ENCODE results near the gene KCNAB3.

KCNAB3 gene

DNA sequence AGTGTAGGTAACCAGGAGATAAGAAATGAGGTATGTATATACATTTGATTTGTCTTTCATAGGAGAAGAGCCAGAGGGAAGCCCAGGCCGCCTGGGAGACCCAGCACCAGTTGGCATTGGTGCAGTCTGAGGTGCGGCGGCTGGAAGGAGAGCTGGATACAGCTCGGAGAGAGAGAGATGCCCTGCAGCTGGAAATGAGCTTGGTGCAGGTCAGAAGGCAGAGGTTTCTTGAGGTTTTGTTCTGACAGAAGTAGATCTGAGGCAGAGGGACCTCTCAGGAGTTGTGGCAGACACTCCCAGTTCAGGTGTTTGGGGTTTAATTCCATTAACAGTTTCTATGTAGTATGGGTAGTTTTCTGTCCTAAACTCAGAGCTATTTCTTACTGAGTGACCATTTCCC, 10.4 kb upstream of the KCNAB3 start:
- DNase-seq (ENCODE audit: low read depth) = no peak

DNA sequence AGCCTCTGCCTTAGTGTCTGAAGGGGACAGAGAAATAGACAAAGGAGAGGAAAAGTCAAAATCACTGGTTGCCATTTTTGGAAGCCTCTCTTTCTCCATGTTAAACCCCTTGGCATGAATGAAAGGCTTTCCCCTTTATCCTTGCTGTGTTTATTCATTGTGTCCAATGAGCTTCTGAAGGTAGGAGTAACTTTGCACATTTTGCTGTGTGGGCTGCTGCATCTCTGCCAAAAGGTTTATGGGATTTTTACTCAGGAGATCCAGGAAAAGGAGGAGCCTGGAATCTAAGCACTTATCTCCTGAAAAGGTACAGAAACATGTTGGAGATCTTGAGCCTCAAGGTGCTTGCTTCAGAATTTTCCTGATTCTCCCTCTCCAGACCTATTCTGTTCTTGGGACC, 6.2 kb upstream of the KCNAB3 start:
- no peak for DNase-seq (ENCODE audit: low read depth)

DNA sequence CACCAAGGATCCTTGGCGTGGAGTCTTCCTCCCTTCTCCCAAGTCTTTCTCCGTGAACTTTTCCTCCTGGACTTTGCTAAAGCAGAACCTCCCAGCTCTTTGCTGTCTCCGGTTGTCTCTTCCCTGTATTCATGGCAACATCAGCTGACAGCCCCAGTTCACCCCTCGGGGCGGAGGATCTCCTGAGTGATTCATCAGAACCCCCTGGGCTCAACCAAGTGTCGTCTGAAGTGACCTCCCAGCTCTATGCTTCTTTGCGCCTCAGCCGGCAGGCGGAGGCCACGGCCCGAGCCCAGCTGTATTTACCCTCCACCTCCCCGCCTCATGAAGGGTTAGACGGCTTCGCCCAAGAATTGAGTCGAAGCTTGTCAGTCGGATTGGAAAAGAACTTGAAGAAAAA, 3.3 kb upstream of the KCNAB3 start:
- no peak for DNase-seq (ENCODE audit: low read depth)

DNA sequence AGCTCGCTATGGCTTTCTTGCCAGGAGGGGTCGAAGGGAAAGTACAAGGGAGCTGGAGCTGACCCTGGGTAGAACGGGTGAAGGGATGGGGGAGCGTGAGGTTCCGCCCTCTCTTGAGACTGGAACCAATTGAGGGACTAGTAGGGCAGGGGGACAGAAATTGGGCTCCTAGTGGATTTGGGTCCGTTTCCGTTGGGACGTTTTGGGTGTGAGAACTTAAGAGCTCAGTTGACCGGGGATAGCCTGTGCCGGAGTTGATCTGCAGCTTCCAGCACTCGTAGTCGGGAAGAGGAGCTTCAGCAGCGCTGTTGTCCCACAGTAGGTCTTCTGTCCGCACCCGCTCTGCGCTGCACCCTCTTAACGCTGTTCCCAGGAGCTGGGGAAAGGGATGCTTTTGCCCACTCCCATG, 2.8 kb upstream of the KCNAB3 start:
- DNase-seq (ENCODE audit: low read depth) = no peak

DNA sequence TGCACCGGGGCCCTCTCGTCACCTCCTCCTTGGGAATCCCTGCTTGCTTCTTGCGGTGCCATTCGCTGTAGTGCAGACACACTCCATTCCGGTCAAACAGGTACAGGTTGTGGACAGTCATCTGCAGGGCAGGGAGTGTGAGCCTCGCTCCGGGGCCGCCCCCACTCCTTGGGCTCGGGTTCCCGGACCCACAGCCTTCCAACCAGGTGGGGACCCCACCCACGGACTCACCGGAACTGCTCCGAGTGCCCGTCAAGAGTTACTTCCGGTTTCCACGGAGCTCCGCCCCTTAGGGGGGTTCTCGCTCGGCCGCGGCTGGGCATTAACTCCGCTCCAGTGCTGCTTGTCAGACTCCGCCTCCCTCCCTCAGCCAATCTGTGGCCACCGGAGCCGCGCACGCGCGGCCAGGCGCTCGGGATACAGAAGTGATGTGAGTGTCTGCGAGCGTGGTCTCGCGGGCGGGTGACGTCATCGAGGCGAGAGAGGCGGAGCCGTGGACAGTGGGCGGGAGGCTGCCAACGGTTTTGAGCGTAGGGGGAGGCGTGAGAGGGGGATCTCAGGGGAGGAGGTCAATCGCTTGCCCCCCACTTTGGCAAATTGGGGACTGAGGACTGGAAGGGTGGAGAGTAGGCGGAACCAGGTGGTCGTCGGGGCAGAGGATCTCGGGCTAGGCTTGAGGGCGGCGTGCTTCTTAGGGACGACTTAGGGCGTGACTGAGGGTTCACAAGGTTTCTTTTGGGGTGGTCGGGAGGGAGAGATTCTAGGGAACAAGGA, 2.2 kb upstream of the KCNAB3 start, which contains the start of the genes CNTROB and TRAPPC1:
Gene CNTROB (plus strand): TSS at position 498 of the 774 bp plus-strand sequence. CDS start 874 bp downstream, outside the sequence.
Gene TRAPPC1 (minus strand): TSS at position 238 of the 774 bp plus-strand sequence. CDS start 117 bp downstream, at position 121.
- peak; percentile 99 for DNase-seq (ENCODE audit: low read depth)

DNA sequence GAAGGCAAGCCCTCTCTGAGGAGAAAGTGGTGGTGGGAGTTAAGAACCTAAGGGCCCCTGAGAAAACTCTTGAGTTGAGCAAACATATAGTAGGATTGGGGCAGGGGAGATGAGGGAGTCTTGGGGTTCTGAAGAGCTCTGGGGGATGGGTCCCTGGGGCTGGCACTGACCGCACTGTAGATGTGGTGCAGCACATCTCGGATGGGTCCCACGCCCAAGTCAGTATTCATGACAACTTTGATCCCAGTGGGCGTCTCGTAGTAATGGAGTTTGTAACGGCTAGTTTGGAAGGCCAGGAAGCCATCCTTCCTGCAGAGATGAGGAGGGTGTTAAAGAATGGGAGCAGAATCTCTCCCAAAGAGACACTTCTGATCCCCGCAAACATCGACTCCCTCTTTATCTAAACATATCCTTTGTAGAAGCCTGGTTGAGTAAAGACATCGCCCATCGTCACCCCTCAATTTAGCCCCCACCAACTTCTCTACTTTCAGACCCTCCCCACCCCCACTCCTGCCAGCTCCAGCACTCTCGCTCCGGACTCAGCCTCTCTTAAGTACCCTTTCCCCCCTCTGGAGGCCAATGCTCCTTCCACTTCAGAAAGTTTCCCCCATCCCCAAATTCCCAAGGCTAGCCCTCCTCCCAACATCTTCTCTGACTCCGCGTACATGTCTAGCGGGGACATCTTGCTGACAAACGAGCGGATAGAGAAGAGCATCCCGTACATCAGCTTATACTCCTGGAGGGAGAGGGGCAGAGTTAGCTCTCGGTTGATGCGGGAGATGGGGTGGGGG, 1.4 kb upstream of the KCNAB3 start:
- no peak for DNase-seq (ENCODE audit: low read depth)

DNA sequence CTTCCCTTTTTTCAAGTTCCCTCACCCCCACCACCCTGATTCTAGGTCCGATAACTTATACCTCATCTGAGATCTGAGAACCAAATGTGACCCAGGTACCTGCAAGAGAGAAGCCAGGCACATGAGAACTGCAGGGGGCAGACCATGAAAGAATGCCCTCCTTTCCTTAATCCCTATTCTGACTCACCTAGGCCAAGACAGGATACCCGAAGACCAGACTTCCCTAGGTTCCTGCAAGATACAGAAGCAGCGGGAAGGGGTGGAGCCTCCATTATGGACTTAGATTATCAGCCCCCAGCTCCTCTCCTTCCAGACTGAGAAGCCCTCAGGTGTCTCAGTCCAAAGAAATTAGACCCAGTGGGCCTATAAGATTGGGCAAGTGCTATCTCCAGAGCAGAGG, 2.1 kb downstream of the KCNAB3 start:
- no peak for DNase-seq (ENCODE audit: low read depth)

DNA sequence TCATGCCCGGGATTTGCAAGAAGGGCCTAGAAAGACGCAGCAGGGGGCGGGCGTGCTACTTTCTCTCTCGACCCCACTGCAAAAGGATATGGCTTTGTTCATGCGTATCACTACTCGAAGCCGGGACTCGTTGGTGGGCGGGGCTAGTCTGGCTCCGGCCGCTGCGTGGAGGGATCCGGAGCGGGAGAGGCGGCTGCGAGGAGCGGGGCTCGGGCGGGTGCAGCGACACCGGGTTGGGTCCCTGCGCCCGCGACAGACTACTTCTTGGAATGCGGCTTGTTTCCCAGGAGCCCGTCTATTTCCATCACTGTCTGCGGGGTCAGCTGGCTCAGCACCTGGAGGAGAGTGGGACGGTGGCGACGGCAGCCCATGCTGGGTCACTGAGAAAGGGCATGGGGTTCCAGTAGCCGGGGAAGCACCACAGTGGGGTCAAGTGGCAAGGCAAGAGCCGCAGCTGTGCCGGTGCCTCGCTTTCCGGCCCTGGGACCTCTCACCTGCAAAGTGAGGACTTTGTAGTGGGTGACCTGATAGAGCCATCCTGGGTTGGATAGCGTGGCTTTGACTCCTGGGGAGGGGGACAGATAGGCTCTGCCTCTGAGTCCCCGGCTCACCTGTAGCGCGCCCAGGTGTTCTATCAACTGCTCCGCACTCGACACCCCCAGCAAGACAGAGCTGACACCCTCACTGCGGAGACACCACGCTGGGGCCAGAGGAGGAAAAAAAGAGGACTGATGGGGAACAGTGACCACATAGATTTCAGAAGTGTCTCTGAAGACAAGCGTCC, 6.6 kb downstream of the KCNAB3 start:
- peak; percentile 71 for DNase-seq (ENCODE audit: low read depth)

DNA sequence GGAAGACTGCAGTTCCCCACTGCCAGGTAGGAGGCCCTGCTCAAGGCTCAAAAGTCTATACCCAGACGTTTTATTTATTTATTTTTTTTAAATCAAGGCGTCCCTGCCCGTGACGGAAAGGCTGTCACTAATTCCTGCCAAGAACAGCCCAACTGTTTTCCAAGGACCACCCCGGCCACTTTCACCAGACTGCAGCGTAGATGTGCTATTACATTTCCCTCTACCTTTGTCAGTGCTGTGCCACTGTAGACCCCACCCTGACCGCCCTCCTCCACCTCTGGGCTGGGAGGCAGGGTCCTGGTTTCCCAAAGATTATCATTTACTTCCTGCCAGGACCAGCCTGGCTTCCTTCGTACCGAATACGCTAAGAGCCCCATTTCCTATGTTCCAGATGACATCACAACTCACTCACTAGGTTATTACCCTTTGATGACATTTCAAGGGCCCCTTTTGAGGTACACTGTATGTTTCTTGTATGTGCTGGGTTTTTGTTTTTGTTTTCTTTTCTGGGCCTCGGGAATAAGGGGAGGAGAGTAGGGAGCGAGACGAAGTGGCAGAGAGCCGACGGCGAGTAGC, 7.3 kb downstream of the KCNAB3 start:
- DNase-seq (ENCODE audit: low read depth) = no peak

DNA sequence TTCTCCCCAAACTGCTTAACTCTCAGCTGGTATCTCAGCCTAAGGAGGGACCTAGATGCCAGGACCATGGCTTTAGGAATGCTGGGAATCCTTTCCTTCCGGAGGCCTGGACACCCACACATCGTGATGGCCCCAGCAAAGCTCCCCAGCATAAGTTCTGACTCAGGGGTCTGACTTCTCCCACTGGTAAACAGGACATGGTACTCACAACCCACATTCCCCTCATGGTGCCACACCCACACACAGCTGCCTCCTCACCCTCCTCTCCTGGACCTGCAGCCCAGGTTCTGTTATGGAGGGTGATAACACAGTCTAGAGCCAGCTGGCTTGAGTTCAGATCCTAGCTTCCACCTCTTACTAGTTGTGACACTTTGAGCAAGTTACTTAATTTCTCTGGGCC, 12.8 kb downstream of the KCNAB3 start:
- DNase-seq (ENCODE audit: low read depth) = no peak

DNA sequence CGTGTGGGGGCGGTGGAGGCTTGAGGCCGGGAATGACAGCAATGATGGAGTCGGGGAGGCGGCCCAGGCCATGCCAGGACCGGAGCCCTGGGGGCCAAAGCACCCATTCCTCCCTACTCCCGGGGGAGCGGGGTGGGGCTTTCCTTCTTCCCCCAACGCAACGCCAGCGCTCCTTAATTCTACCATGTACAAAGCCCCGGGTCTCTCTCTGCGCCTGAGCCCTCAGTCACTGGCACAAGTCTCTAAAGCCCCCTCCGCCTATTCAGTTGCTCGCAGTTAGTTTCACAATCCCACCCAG, 13.3 kb downstream of the KCNAB3 start:
- no peak for DNase-seq (ENCODE audit: low read depth)

DNA sequence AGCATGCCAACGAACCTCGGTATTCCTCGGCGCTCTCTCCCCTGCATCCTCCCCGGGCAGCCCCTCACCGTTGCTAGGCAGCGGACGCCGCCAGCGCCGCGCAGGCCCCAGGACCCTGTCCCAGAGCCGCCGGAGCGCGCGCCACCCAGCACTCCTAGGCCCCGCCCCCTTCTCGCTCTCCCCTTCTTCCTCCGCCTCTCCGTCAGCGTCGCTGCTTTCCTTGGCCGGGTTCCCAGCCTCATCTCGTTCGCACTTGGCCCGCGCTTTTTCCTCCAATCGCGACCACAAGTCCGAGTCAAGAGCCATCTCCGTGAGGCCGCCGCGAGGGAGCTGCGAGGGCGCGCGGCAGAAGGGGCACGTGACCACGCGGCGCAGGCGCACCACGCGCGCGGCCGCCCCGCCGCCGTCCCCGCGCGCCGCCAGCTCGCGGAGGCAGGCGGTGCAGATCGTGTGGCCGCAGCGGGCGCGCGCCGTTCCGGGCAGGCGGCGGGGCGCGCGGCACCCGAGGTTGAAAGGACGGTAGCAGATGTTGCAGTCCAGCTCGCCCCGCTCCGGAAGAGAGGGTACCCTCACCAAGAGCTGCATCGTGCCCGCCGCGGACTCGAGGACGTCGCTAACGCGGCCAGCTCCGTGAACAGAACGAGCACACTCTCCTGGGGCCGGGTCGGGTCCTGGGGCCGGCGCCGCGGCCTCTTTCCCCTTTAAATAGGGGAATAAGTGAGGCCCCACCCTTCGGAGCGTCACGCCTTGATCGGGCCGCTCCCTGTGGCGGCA, 13.9 kb downstream of the KCNAB3 start, which contains the start of gene RNF227:
Gene RNF227 (minus strand): TSS at position 679 of the 774 bp plus-strand sequence. CDS start 94 bp downstream, at position 585.
- DNase-seq (ENCODE audit: low read depth) = peak; percentile 78

DNA sequence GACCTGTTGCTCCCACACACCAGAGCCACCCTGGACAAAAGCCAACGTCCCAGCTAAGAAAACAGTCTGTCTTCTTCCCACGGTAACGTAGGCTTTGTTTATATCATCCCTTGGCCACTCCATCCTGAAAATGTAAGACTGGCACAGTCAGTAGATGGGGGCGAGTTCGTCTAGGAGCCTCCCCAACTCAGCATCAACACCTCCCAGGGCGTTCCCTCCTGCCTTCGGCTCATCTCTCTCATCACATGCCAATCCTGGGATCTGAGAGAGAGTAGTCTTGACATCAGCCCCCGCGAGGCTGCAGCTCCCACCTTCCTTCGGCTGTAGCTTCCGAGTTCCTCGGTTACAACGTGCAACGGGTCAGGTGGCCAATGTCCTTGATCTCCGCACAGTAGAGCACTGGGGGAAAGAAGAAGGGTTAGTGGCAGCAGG, 14.5 kb downstream of the KCNAB3 start:
- no peak for DNase-seq (ENCODE audit: low read depth)

DNA sequence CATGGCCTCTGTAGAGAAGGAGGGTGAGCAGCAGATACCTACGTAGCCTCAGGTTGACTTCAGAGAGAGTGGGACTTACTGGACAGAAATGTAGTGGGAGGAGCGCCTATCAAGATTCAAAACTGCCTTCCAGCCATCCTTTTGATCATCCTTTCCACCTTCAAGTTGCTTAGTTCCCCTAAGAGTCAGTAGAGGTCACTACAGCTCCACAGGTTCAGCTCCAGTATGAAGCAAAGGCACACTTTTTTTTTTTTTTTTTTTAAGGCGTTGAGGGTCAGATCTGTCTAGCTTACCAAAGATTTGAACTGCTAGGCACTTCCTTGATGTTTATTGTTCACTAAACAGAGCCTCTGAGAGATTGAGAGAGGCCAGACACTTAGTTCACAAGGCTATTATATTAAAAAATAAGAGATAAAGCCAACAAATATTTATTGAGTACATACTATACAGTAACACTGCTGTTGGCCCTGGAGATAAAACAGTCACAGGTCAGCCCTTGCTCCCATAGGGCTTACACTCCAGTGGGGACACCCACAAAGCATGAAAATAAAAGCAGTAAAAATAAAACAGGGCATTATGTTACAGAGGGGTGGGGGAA, 16.6 kb downstream of the KCNAB3 start:
- no peak for DNase-seq (ENCODE audit: low read depth)

DNA sequence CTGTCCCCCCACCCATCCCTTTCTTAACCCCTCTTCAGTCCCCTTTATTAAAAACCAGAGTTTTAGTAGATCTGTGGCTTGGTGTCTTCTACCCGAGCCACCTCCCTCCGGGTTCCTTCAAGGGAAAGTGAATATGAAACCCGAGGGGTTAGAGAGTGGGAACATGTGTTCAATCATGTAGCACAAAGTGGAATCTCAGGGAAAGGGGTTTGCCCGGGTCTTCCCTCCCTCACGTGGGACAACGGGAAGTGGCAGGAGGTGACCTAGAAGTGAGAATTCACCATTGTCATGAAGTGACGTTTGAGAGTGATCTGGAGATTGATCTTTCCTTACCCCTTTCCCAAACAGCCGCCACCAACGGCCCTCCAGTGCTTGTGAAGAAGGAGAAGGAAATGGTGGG, 18.5 kb downstream of the KCNAB3 start:
- DNase-seq (ENCODE audit: low read depth) = no peak

DNA sequence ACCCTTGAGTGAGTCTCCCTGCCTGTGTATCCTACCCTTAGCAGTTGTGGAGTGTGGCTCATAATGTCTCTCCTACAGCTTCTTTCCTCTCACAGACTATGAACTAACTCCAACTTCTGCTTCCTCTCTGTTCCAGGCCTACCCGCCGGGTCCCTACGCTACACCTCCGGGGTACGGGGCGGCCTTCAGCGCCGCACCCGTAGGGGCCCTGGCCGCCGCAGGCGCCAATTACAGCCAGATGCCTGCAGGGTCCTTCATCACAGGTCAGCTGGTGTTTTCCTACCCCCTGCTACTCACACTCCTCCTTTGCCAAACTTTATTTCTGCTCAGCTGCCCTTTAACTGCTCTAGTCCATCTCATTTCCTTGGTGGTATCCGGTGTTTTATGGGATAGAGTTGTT, 18.9 kb downstream of the KCNAB3 start:
- DNase-seq (ENCODE audit: low read depth) = no peak

DNA sequence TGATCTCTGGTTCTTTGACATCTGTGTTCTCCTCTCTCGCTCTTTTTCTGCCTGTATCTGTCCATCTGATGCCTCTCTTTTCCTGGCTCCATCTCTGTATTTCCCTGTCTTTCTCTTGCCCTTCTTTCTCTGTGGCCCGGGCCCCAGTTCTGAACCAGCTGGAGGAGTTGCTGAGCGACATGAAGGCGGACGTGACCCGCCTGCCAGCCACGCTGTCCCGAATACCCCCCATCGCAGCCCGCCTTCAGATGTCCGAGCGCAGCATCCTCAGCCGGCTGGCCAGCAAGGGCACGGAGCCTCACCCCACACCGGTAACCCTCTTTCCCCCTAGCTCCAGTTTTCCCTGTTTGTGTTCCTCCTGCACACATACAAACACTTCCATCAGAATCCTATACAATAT, 19.4 kb downstream of the KCNAB3 start:
- no peak for DNase-seq (ENCODE audit: low read depth)

DNA sequence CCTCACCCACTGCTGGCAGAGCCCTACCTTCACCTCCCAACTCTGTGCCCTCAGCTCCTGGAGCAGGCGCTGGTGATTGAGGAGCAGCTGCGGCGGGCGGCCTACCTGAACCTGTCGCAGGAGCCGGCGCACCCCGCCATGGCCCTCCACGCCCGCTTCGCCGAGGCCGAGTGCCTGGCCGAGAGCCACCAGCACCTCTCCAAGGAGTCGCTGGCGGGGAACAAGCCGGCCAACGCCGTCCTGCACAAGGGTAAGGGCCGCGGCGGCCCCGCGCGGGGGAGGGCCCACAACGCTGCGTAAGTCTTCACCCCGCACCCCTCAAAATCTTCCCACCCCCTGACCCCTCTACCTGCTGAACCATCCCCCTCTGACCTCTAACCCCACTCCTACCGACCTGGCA, 20.6 kb downstream of the KCNAB3 start:
- DNase-seq (ENCODE audit: low read depth) = no peak

DNA sequence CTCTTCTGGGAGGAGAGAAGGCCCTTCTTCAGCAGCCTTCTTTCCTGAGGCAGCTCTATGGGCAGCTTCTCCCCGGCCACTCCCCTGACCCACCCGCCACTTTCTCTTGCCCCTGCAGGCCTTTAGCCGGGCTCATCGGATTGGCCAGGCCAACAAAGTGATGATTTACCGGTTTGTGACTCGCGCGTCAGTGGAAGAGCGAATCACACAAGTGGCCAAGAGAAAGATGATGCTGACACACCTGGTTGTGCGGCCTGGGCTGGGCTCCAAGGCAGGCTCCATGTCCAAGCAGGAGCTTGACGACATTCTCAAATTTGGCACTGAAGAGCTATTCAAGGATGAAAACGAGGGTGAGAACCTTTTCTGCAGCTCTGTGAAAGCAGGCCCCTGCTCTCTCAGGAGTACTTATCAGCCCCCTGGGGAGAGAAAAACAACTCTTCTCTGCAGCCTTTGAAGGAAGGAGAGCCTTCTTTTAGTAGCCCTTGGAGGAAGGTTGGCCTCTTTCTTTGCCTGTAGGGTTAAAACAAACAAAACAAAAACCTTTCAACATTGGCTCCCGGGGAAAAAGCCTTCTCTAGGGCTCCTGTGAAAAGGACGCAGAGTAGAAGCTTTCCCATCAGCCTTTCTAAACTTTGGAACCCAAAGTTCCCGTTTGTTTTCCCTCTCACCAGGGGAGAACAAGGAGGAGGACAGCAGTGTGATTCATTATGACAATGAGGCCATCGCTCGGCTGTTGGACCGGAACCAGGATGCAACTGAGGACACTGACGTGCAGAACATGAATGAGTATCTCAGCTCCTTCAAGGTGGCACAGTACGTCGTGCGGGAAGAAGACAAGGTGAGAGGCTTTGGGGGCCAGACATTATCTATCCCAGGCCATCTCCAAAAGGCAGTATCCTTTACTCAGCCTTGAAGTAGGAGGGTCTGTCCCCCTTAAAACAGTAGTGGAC, 26.2 kb downstream of the KCNAB3 start:
- no peak for DNase-seq (ENCODE audit: low read depth)

DNA sequence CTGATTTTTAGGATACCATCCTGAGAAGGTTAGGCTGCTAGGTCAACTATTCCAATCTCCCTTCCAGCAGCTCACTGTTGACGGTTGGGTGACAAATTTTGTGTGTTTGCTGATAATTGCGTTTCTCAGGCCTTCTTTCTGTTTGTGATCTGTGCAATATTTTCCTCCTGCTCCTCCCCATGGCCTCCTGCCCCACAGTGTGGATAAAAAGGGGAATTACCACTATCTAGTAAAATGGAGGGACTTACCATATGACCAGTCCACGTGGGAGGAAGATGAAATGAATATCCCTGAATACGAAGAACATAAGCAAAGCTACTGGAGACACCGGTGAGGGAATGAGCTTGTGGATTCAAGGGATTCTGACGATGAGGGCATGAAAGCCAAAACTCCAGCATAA, 31.9 kb downstream of the KCNAB3 start:
- DNase-seq (ENCODE audit: low read depth) = no peak

Measured in stimulated activated CD8-positive, alpha-beta memory T cell treated with anti-CD3 and anti-CD28 coated beads, Interleukin-4, amount 100 ng/mL, for 24 hours (primary cell).